Hematopoietic multipotent progenitor cell treated with erythropoietin and hydrocortisone succinate and interleukin-3 and kit ligand, for 17 days (in vitro differentiated cells): ENCODE results near the gene KIDINS220.

ENCODE experiments used
- DNase-seq: peaks from one replicate; pipeline ENCODE4 v3.0.0-alpha.2; 2015; ENCODE audit warnings: low spot score

Gene KIDINS220

GRCh38 chr2:8851811-8852560 is 14.6 kb upstream of the KIDINS220 start:
- DNase-seq, result no peak

- DNase-seq, result no peak
Observed at GRCh38 chr2:8850845-8851487, 13.6 kb upstream of the KIDINS220 start.

GRCh38 chr2:8849327-8849726 is 11.9 kb upstream of the KIDINS220 start:
- DNase-seq, result no peak

- DNase-seq, result no peak
Observed at GRCh38 chr2:8848328-8849100, 11.1 kb upstream of the KIDINS220 start.

GRCh38 chr2:8847400-8847799 is 10.0 kb upstream of the KIDINS220 start:
- DNase-seq, result no peak

GRCh38 chr2:8841932-8842331 is 4.5 kb upstream of the KIDINS220 start:
- no peak for DNase-seq

- no peak for DNase-seq
Observed at GRCh38 chr2:8840475-8841091, 3.2 kb upstream of the KIDINS220 start.

GRCh38 chr2:8839189-8839965 is 2.0 kb upstream of the KIDINS220 start:
- DNase-seq, result no peak

GRCh38 chr2:8837795-8838140 is 355 bp upstream of the KIDINS220 start:
- DNase-seq, result no peak

GRCh38 chr2:8835279-8835678 is 2.1 kb downstream of the KIDINS220 start:
- DNase-seq, result peak; percentile 41

- DNase-seq, result no peak
Observed at GRCh38 chr2:8833853-8834252, 3.6 kb downstream of the KIDINS220 start.

GRCh38 chr2:8831516-8831915 is 5.9 kb downstream of the KIDINS220 start:
- DNase-seq, result no peak

GRCh38 chr2:8827729-8828128 is 9.7 kb downstream of the KIDINS220 start:
- DNase-seq, result peak; percentile 59

GRCh38 chr2:8822218-8822617 is 15.2 kb downstream of the KIDINS220 start:
- DNase-seq, result no peak

GRCh38 chr2:8821276-8822217 is 15.9 kb downstream of the KIDINS220 start:
- no peak for DNase-seq

- DNase-seq, result no peak
Observed at GRCh38 chr2:8819948-8820347, 17.5 kb downstream of the KIDINS220 start.

GRCh38 chr2:8819194-8819593 is 18.2 kb downstream of the KIDINS220 start:
- DNase-seq, result no peak

- no peak for DNase-seq
Observed at GRCh38 chr2:8817221-8817620, 20.2 kb downstream of the KIDINS220 start.

- DNase-seq, result no peak
Observed at GRCh38 chr2:8806885-8807704, 30.3 kb downstream of the KIDINS220 start.
